ENCODE results near the gene CCDC88C.

Gene CCDC88C

DNA sequence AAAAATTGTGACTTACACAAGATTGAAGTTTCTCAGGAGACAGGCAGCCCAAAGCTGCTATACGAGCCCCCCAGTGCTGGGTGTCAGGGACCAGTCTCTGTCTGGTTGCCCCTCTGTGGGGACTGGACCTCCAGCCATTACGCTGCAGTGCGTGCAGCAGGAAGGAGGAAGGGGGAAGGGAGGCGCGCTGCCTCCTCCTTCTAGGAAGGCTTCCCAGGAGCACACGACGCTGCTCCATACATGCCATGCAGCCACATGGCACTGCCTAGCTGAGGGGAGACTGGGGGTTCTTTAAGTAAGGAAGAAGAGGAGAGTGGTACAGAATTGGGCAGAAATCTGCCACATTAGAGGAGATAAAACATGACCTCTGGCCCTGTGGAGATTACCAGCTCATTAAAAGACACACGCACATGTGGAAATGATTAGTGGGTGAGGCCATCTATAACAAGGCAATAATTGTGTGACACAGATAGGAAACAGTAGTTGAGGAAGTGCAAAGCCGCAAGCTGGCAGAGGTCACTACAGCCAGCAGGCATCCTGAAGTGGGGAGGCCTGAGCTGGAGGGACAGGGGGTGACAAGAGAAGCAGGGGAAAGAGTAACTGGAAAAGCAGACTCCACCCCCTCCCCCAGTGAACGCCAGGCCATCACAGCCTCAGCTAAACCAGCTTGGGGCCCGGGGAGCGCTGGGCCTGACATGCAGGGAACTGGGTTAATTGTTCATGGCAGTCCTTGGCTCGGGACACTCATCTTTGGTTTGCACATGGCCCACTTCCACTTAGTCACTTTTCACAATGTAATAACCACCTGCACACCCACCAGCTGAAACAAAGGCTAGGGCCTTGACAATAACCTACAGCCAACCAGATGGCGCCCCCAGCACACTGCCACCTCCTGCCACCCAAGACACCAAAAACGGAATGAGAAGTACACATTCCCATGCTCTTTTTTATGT is 39.6 kb downstream of the CCDC88C start:
- FAIRE-seq, result no peak

GRCh38 chr14:91376547-91377477 is 40.8 kb downstream of the CCDC88C start:
- no peak for FAIRE-seq

- no peak for FAIRE-seq
Observed at GRCh38 chr14:91375720-91376452, 41.7 kb downstream of the CCDC88C start.

- no peak for FAIRE-seq
Observed at GRCh38 chr14:91374879-91375702, 42.5 kb downstream of the CCDC88C start.

DNA sequence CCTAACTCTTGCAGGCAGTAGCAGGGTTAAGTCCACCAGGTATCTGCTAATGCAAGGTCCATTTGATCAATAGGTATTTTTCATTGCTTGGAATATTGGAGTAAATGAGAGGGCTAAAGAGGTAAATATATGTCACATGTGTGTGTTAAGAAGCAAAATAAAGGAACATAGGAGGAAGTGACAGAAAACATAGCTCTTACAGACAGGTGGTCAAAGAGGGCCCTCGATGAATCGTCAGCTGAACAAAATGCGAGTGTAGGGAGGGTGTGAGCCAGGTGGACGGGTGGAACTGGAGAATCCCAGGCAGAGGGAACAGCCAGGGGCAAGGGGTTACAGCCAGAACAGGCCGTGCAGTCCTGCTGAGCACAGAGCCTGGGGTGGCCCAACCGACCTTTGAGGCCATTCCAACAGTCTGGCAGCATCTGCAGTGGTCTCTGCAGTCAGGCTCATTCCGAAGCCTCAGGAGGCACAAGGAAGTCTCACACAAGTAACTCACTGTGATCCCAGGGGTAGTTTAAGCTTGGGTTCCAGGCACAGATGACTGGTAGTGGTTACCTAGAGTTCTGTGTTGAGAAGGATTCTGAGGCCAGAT is 43.2 kb downstream of the CCDC88C start:
- FAIRE-seq, result no peak

DNA sequence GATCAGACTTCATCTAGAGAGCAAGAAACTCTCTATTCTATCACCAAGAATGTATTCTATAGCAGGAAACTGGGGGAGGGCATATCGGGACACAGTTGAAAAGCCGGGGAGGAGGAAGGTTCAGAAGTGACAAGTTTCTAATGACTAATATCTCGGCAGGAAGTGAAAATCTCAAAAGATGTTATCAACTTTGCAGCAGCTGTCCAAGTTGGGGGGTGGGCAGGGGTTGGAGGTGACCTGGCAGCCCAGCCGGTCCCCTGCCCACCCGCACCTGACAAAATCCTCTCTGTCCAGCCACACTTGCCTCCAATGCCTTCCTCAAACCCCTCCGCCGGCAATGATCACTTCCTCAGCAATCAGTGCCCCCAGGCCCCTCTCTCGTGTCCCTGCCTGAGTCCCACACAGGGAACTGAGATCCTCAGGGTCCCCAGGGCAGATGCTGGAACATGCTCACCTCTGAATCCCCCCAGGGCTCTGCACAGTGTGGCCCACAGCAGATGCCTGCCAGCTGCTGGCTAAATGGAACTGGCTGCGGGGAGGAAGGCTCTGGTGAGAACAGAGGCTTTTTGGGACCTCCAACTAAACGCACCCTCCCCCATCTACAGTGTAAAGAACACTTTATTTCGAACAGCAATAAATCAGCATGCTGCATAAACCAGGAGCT is 43.9 kb downstream of the CCDC88C start:
- FAIRE-seq, result no peak

DNA sequence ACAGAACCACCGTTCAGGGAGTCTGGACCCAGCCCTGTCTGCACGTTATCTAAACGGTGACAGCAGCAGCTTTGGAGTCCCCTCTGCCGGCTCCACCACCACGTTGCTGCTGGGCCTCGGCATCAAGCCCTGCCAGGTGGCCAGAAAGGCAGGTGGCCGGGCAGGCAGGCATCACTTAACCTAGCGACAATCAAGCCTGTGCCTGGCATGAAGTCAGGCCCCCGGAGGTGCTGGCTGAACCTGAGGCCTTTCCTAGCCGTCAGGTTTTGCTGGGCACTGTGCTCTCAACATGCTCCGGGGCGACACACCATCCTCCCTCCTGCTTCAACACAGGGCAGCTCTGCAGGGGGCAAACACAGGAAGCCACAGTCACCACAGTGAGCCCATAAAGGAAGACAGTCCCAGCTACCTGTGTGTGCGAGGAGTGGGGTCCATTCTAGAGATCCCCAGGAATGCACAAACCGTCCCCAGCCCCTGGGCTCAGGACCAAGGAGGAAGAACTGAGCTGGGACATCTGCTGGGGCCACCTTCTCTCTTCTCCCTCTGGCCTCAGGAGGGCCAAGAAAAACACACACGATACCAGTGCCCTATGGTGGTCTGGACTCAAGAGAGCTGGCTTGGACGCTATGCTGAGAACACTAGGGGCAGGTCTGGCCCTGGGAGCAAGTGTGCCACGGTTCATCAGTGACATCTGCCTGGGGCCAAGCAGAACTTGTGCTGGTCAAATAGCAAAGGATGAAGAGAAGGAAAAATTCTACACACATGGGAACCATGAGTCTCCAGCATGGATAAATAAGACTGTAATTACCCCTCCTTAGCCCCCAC is 44.7 kb downstream of the CCDC88C start:
- no peak for FAIRE-seq

GRCh38 chr14:91371990-91372375 is 45.6 kb downstream of the CCDC88C start:
- FAIRE-seq, result no peak

- FAIRE-seq, result no peak
Observed at GRCh38 chr14:91371011-91371989, 46.3 kb downstream of the CCDC88C start.

DNA sequence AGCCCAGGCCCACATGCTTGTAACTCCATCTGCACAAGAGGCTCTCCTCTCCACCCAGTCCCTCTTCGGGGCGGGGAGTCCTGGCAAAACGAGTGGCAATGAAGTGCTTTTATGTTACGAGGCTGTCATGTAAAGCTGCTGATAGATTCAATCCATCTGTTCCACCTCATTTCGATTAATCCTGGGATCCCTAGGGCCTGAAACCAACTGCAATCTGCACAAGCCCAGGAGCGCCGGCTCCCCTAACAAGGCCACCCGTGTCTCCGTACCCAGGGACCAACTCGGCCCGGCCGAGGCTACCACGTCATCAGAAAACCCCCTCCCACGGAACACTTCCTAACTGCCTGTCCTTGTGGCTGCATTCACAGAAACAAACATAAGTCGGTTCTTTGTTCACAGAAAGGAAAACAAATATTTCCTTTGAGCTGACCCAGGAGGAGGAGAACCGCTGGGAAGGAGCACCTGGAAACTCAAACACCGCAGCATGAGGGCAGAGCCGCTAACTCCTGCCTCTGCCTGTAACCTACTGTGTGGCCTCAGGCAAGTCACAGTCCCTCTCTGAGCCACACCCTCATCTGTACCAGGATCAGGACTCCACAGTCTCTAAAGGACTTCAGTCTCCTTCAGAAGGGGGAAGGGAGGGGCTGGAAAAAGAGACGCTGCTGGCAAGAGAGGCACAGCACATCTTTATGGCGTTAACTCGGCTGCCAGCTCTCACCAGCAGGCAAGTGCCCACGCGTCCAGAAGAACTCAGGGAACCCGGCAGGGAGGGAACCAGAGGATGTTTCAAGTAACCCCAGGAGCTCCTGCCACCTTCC is 47.8 kb downstream of the CCDC88C start:
- FAIRE-seq, result no peak

- FAIRE-seq, result no peak
Observed at GRCh38 chr14:91368776-91369416, 48.7 kb downstream of the CCDC88C start.

GRCh38 chr14:91367173-91368171 is 50.1 kb downstream of the CCDC88C start:
- FAIRE-seq, result no peak

DNA sequence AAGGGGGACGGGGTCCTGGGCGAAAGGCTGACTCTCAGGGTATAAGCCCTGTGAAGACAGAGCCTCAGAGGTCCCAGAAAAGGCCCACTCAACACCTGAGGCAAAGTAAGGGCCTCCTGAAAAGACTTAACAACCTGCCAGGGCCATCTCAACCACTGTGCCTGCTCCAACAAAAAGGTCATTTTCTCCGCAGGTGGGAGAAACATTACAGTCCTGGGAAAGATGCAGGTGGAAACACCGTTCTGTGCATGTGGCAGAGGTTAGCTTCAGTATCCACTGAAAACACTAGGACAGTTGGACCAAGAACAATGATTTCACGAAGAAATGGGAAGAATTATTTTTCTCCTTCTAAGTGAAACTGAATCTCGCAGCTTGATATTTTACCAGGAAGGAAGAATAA is 50.9 kb downstream of the CCDC88C start:
- FAIRE-seq, result no peak

DNA sequence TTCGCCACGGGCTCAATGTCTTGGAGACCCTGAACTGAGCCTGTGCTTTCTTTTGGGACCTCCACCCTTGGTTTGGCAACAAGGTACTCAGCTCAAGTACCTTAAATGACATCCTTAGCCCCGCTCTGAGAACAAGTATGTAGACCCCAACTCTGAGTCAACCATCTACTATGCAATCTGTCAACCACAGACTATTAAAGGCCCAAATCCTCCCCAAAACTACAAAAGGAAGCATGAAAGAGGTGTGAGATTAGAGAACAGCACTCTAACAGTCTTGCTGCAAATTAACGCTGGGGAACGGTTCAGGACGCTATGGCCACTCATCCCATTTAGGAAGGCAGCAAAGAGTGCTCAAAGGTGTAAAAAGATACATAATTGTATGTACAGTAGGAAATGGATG is 52.1 kb downstream of the CCDC88C start:
- FAIRE-seq, result no peak

GRCh38 chr14:91364524-91365270 is 52.9 kb downstream of the CCDC88C start:
- FAIRE-seq, result no peak

All from endometrium (tissue), 2 donors.